ENCODE results near the gene NOL11. TPM values are rescaled to one million over a fixed set of nuclear protein-coding genes. Genes with fewer than 3 reads are reported as not detected.

The NOL11 gene
- total and polyA plus RNA-seq, 2 of the 8 experiments (the other 6 are each of a cell fraction or from before 2014, with no cell fraction given) = 58.0 to 97.2 TPM

DNA sequence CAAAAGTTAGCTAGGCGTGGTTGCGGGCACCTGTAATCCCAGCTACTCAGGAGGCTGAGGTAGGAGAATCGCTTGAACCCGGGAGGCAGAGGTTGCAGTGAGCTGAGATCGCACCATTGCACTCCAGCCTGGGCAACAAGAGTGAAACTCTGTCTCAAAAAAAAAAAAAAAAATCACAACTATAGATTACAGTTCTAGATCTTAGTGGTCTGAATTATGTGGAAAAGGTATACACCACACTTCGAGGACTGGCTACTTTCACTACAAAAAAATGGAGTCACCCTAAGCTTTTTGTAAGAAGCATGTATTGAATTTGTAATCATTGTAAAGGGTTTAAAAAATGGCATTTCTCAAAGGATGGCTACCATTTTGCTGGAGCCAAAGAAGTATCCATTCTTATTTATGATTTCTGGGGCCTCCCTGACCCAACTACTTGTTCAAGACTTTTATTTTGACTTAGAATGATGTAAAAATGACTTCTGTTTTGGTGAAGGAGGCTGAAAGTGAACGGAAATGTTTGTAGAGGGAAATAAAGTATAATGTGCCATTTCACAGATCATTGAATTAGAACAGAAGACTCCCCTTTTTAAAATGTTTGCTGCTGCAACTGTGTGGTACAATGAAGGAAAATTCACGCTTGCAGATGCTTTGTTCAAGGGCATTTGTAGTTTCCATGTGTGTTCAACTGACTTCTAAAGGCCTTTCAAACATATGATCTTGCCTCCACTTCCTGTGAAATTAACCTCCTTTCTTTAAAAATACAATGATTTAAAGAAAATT lies 37.1 kb upstream of the NOL11 start (continued):
- no peak for TF ChIP-seq RFX5 (IDR thresholded peaks at IDR 0.05; ENCODE audit: borderline replicate concordance, low read depth, low read length)
